ENCODE measurements around the gene COQ3.
A peak's percentile ranks its signal among the peaks of the same experiment; 100 is the strongest.

COQ3 gene, protein sequence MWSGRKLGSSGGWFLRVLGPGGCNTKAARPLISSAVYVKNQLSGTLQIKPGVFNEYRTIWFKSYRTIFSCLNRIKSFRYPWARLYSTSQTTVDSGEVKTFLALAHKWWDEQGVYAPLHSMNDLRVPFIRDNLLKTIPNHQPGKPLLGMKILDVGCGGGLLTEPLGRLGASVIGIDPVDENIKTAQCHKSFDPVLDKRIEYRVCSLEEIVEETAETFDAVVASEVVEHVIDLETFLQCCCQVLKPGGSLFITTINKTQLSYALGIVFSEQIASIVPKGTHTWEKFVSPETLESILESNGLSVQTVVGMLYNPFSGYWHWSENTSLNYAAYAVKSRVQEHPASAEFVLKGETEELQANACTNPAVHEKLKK

DNA sequence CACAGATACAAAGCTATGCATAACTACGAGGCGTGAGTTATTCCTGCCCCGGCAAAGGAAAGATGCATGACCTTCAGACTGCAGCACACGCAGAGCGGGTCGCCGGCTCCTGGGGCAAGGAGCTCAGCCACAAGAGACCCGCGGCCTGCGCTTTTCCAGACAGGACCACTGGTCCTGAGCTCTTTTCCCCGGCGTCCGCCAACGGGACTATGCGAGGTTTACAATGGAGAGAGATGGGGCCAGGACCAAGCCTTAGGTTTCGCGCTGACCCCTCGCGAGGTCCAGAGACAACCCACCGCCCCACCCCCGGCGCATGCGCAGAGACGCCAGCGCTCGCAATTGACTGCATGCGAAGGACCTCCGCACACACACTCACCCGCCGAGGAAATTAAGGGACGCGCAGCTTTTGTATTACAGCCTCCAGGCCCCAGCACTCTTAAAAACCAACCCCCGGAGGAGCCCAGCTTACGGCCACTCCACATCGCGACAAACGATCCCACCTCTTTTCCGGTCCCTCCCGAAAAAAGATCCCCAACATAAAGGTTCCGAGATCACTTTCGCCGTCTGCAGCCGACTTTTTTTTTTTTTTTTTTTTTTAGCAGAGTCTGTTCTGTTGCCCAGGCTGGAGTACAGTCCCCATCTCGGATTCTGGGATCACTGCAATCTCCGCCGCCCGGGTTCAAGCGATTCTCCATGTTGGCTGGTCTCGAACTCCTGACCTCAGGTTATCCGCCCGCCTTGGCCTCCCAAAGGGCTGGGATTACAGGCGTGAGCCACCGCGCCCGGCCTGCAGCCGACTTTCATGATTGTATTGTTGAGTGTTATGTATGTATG lies at the start of gene COQ3:
TSS of gene COQ3 (minus strand) at position 498 of the 834 bp plus-strand sequence. CDS start at position 482, 16 bp downstream.
- peak; percentile 95 for DNase-seq (ENCODE audit: low spot score)

DNA sequence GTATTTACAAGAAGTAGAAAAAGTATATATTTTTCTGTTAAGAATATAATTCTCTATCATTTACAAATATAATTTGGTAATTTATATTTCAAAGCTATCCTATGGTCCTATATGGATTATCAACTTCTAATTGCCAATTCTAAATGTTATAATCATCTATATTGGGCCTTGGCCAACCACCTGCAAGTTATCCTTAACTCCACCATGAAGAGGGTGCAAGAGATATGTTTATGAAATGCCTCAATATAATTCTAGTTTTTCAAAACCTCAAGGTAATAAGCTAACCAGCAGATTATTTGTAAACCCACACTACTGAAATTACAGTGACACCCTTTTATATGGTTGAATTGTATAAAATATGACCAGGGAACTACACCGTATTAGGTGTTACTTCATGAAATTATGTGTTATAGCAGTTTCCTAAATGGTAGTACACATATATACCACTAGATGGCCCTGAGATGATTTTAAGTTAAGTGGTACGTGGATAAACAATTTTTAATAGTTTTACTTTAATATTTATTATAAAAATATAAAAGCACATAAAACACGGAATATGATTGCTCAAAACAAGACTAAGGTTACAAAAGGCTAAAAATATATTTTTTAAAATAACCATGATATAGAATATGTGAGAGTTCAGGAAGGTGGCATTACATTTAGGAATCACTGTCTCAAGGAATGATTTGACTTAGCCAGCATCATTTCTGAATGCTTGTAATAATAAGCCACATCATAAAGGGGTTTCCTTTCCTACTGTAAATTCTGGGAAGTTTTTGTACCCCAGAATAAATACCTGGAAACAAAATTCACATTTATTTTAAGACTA lies 40.9 kb upstream of the COQ3 start:
- DNase-seq (ENCODE audit: low spot score), result peak; percentile 44

DNA sequence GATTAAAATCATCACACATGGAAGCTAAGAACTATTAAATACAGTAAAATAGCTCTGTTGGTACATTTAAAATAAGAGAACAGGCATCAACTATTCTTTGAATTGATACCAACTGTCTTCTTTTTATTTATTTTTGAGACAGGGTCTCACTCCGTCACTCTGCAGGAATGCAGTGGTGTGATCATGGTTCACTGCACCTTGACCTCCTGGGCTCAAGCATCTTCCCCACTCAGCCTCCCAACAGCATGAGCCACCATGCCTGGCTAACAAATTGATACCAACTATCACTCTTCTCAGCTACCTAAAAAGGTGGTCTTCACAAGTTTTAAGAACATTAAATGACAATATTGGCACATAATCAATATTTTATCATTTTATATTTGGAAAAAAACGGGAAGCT lies 38.9 kb upstream of the COQ3 start:
- DNase-seq (ENCODE audit: low spot score), result no peak

DNA sequence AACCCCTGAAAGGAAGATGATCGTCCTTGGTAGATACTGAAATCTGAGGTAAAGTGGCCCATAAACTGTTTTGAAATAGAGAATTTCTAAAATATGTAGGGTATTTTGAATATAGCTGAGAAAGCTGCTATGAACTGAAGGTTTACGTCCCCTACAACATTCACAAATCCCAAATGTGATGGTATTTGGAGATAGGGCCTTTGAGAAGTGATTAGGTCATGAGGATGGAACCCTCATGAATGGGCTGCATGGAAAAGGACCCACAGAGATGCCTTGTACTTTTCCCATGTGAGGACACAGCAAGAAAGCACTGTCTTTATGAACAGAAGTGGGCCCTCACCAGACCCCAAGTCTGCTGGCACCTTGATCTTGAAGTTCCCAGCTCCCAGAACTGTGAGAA lies 37.9 kb upstream of the COQ3 start:
- no peak for DNase-seq (ENCODE audit: low spot score)

DNA sequence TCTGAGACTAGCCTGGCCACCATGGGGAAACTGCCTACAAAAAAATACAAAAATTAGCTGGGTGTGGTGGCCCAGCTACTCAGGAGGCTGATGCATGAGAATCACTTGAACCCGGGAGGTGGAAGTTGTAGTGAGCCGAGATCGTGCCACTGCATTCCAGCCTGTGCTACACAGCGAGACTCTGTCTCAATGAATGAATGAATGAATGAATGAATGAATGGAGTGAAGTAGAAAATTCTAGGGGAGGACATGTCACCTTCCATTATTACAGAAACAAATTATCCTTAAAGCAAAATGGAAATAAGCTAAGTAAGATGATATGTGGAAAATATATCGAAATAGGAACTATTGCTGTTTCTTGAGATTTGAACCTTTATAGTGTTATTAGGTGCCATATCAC lies 34.0 kb upstream of the COQ3 start:
- no peak for DNase-seq (ENCODE audit: low spot score)

DNA sequence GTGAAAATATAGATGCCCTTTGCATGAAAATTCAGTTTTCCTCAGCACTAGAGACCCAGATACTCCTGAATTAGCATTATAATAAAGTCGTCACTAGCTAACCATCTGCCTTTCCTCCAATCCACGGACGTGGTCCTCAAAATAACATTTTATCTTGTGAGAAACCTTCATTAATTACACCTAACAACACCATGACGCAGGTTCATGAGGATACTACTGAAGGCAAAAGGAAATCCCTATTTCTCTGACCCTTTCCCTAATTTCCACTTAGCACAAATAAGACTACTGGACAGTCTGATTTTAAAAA lies 32.4 kb upstream of the COQ3 start:
- DNase-seq (ENCODE audit: low spot score), result no peak

DNA sequence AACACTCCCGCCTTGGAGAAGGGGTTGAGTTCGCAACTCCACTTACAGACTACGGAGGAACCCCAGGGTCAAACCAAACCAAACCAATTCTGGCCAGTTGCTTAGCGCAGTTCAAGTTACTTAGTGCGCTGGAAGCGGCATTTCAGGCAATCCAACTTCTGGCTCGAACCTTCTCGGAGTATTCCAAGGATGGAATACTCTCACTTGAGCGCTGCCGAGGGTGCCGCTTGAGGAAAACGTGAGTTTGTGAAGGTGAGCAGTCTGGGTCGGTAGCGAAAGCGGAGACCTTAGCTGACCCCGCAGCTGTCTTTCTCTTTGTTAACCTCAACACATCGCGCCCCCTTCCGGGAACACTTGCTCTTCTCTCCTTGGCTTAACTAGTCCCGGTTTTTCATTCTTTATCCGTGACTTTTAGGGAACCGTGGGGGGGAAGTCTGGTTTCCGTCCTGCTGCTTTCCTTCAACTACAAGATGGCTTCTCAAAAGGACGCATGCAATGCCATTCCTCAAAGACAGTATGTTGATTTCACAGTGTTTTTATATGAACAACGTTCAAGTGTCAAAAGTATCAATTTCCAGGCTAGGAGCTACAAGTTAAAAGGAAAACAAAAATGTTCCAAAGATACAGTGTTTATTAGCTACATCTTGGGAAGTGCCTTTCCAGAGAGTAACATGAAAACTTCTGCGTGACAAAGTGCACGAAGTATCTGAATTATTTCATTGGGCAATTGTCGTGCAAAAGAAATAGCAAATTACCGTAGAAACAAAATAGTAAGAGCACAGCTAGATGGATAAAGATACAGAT lies 31.9 kb upstream of the COQ3 start:
- DNase-seq (ENCODE audit: low spot score), result peak; percentile 67

DNA sequence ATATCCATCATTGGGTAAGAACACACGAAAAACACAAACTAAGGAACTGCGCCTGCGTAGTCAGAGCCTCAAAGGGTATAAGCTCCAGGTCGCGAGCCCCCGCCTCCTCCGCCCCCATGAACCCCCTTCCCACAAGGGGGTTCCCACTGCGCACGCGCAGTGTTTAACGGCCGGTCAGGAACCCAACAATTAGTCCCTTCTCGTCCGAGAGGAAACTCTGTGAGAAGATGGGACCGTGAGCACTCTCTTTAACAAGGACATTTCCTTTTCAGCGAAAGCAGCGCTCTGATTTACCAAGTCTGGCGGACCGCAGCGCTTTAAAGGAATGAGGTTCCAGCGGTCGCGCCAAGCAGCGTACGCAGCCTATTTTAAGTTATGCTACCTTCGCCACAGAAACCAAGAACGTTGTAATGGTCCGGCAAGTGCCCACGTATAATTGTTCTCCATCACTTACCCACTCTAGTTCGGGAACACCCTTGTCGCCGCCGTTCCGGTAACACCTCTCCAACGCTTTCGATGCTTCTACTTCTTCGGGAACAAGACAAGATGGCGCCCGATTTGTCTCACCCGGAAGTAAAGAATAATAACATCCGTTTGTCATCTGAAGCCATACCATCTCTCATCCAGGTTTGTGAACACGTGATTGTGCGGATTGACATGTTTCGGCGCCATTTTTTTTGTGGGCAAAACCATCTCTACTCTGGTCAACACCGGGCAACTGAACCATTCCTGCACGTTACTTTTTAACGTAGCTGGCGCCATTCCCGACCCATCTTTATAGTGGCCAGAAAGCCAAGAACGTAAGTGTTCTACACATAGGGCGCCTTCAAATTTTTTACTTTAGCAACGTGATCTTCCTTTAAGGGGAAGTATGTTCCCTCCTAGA lies 31.0 kb upstream of the COQ3 start, which contains the start of gene PNISR:
TSS of gene PNISR (minus strand) at position 548 of the 886 bp plus-strand sequence. CDS start 10,649 bp downstream, outside the sequence.
- DNase-seq (ENCODE audit: low spot score), result peak; percentile 94

DNA sequence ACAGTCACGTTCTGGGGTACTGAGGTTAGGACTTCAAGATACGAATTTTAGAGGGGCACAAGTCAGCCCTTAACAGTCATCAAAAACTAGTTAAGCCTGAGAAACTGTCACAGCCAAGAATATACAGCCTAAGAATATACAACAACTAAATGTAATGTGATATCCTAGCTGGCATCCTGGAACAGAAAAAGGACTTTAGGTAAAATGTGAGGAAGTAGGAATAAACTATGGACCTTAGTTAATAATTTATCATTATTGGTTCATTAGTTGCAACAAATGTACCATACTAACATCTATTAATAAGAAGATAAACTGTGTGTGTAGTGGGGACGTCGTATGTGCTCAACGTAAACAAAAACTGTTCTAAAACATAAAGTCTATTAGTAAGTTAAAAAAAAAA lies 30.0 kb upstream of the COQ3 start:
- DNase-seq (ENCODE audit: low spot score), result no peak

DNA sequence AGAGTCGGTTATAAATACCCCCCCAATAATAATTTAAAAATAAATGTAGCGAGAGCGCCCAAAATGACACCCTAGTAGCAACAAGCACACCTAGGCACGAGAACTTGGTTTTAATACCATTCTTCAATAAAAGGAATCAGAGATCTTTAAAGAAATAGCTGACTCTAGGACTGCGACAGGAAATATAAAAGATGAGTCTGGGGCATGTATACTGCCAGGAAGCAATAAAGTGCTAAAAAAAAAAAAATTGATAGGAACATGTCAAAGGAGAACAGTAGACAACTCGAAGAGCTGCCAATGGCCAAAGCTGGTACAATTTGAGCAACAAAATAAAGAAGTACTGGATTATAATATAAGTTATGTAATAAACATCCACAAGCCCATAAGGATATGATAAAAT lies 28.9 kb upstream of the COQ3 start:
- DNase-seq (ENCODE audit: low spot score), result no peak

DNA sequence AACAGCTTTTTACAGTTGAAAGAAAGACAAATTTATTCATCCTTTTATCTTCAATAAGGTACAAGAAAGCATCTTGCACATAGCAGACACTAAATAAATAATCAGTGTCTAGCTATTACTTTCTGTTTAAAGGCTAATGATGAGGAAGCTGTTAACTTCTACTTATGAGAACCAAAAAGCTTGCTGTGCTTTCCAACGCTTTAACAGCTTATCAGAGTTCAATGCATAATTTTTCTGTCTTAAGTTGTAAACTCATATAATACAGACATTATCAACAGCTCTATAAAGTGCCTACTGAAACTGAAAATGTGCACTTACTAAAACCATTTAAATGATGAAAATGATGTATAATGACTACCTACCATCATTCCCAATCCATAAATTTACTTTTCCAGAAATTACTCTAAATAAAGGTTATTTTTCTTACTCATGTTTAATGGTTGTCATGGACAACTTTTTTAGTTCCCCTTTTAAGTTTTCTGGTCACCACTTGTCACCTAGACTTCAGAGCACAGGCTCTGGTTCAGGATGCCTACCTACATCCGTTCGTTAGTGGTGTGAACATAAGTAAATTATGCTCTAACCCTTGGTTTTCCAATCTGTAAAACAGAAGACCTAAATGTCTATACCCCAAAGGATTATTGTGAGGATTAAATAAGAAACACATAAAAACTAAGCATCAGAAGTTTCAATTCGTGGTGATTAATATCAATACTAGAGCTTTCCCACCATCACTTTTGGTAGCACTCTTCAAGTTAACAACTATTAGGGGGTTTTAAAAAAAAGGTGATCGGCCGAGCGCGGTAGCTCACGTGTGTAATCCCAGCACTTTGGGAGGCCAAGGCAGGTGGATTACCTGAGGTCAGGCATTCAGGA lies 23.1 kb upstream of the COQ3 start:
- no peak for DNase-seq (ENCODE audit: low spot score)

DNA sequence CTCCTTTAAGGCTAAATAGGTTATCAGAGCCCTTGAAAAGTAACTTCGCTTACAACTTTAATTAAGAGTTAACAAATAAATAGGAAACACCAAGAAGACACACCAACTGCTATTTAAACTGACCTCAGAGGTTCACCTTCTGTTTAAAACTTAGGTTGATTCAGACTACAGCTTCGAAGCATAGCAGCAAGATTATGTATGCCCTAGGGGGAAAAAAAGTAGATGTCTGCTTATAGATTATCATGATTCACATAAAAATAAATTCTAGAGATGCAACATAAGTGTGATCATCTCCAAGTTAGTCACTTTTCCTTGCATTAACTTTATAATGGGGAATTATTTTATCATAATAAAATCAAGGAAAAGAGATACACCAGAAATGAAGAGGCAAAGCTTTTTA lies 22.2 kb upstream of the COQ3 start:
- no peak for DNase-seq (ENCODE audit: low spot score)

DNA sequence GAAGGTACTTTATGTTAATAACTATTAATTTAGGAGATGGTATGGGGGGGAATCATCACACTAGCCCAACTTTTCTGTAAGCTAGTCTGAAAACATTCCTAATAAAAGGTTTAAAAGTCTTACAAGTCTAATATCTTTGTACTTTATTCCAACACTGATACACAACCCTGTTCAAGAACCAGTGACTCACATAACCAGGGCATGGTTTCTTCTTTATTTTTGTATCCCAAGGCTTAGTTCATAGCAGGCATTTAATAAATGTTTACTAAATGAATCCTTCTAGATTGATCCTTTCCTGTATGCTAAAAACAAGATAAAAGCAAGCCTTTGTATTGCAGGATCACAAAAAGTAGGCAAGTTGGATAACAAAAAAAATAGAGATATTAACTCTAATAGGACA lies 21.5 kb upstream of the COQ3 start:
- no peak for DNase-seq (ENCODE audit: low spot score)

DNA sequence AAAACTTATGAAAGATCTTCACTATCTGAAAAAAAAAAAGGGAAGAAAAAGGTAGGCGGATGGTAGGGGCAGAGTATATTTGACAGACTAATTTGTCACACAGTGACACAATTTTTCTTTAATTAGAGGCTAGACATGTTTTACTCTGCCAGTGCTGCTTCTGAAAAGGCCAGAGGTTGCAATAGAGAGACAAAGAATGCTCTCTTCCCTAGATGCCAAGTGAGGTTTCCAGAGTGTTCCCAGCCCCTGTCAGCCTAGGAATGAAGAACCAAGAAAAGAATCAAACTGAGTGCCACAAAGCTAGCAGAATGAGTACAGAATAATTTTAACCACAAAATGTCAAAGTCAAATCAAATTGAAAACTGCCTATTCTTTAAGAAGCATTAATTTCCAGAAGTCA lies 18.1 kb upstream of the COQ3 start:
- no peak for DNase-seq (ENCODE audit: low spot score)

DNA sequence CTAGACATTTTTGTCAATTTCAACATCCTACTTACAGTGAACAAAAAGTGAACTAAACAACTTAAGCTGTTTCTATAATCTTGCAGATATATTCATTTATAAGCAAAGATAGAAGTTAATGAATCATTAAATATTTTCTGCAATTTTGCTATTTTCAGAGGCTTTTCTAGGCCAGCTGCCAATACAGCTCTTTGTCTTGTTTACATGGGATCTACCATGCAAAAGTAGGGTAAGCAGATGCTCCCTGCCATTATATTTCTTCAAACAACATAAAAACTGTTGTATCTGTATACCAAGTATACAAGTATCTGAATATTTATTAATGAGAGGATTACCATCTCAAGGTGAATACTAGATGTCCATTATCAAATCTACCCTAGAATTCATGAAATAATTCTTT lies 15.7 kb upstream of the COQ3 start:
- no peak for DNase-seq (ENCODE audit: low spot score)

DNA sequence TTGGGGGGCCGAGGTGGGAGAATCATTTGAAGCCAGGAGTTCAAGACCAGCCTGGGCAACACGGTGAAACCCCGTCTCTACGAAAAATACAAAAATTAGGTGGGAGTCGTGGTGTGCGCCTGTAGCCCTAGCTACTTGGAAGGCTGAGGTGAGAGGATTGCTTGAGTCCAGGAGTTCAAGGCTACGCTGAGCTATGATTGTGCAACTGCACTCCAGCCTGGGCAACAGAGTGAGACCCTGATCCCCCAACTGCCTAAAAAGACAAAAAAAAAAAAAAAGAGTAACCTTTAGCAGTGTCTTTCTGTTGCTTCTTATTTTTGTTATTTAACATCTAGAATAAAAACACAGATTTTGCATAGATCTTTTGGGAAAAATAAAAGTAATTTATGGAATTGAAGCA lies 13.1 kb upstream of the COQ3 start:
- no peak for DNase-seq (ENCODE audit: low spot score)

DNA sequence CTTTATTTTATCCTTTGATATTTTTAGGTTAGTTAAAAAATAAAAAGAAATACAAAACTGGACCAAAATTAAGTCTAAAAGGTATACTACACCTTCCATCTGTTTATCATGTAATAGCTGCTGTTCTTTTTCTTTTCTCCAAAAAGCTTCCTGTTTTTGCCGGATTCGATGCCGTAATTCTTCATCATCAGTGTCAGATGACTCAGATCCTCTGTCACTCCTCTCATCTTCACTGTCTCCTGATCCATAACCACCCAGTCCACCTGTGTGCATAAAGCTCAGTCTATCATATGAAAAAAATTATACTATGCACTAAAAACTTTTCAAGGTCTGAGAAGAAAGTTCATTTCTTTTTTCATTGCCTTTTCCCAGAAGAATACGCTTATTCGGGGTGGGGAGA lies 8.5 kb upstream of the COQ3 start:
- DNase-seq (ENCODE audit: low spot score), result no peak

DNA sequence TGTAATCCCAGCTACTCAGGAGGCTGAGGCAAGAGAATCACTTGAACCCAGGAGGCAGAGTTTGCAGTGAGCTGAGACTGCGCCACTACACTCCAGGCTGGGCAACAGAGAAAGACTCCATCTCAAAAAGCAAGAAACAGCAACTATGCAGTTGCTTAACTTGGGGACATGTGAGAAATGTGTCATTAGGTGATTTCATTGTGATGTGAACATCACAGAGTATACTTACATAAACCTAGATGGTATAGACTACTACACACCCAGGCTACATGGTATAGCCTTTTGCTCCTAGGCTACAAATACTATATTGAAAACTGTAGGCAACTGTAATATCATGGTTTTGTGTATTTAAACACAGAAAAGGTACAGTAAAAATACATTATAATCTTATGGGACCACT lies 3.3 kb upstream of the COQ3 start:
- DNase-seq (ENCODE audit: low spot score), result no peak

DNA sequence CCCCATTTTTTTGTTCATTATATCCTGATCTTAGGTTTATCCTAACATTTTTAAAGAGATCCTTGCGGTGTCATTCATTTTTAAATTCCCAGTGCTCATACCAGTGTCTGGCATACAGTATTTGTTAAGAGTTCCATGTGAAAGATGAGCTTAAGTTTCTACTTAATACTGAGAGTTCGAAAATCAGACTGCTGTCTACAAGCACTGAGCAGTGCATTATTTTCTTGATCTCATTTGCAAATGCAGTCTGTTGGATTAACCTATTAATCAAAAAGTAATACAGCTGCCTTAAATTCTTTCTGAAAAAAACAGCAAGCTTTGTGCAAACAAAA lies 663 bp downstream of the COQ3 start:
- DNase-seq (ENCODE audit: low spot score), result no peak

DNA sequence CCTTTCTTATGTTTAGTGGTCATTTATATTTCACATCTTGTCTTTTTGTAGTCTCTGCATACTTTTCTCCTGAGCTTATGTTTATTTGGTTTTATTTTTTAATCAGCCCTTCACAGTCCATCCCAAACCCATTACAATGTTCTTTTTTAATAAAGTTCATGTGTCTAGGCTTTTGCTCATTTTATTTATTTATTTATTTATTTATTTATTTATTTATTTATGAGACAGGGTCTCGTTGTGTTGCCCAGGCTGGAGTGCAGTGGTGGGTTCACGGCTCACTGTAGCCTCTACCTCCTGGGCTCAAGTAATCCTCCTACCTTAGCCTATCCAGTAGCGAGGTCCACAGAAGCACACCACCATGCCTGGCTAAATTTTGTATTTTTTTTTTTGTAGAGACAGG lies 3.1 kb downstream of the COQ3 start:
- no peak for DNase-seq (ENCODE audit: low spot score)
